ENCODE data around the gene FAM241A. TPM values are rescaled to one million over a fixed set of nuclear protein-coding genes. Genes with fewer than 3 reads are reported as not detected.

FAM241A gene
- total RNA-seq, 1 donor from 2014 or later: 0.70 TPM

DNA sequence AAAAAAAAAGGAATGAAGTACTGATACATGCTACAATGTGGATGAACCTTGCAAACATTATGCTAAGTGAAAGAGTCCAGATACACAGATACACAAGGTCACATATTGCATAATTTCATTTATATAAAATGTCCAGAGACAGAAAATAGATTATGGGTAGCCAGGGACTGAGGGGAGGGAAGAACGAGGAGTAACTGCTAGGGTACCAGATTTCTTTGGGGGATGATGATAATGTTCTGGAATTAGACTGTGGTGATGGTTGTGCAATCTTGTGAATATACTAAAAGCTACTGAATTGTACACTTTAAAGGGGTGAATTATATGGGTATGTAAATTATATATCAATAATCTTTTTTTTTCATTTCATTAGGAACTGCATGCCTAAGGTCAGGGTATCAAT, 65.5 kb downstream of the FAM241A start:
- H3K4me1 Mint-ChIP-seq (ENCODE audit: unreplicated experiment): no peaks in the 10 kb centered on the region
- no peak overlapping the region for H3K4me3 Mint-ChIP-seq
- DNase-seq (ENCODE audit: extremely low spot score, unreplicated experiment): no peak
- H3K27ac Mint-ChIP-seq: no peak overlapping the region
- H3K27me3 Mint-ChIP-seq: peaks cover 3% of the 10 kb centered on the region
- no peaks in the 10 kb centered on the region for H3K36me3 Mint-ChIP-seq
- H3K9me3 Mint-ChIP-seq: no peaks in the 10 kb centered on the region
- TF ChIP-seq, protein P1, sequence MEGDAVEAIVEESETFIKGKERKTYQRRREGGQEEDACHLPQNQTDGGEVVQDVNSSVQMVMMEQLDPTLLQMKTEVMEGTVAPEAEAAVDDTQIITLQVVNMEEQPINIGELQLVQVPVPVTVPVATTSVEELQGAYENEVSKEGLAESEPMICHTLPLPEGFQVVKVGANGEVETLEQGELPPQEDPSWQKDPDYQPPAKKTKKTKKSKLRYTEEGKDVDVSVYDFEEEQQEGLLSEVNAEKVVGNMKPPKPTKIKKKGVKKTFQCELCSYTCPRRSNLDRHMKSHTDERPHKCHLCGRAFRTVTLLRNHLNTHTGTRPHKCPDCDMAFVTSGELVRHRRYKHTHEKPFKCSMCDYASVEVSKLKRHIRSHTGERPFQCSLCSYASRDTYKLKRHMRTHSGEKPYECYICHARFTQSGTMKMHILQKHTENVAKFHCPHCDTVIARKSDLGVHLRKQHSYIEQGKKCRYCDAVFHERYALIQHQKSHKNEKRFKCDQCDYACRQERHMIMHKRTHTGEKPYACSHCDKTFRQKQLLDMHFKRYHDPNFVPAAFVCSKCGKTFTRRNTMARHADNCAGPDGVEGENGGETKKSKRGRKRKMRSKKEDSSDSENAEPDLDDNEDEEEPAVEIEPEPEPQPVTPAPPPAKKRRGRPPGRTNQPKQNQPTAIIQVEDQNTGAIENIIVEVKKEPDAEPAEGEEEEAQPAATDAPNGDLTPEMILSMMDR (conservative IDR thresholded peaks at IDR 0.05): no peak

DNA sequence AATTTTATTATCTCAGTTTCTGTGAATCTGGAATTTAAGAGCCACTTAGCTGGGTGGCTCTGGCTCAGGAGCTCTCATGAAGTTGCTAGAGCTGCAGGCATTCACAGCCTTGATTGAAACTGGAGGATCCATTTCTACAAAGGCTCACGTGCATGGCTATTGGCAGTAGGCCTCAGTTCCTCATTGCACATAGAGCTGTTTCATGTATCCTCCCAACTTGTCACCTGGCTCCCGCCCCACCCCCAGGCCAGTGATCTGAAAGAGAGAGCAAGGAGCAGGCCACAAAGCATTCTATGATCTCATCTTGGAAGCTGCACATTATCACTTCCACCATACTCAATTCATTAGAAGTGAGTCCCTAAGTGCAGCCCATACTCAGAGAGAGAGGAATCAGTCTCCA, 67.8 kb downstream of the FAM241A start:
- Mint-ChIP-seq H3K36me3 (no peaks in the 10 kb centered on the region), H3K9me3 (no peaks in the 10 kb centered on the region), H3K27me3 (peaks cover 3% of the 10 kb centered on the region), H3K4me1 (ENCODE audit: unreplicated experiment) (no peaks in the 10 kb centered on the region), H3K27ac (no peak overlapping the region), H3K4me3 (no peak overlapping the region)
- TF ChIP-seq, protein P1 (conservative IDR thresholded peaks at IDR 0.05): no peak
- no peak for DNase-seq (ENCODE audit: extremely low spot score, unreplicated experiment)

DNA sequence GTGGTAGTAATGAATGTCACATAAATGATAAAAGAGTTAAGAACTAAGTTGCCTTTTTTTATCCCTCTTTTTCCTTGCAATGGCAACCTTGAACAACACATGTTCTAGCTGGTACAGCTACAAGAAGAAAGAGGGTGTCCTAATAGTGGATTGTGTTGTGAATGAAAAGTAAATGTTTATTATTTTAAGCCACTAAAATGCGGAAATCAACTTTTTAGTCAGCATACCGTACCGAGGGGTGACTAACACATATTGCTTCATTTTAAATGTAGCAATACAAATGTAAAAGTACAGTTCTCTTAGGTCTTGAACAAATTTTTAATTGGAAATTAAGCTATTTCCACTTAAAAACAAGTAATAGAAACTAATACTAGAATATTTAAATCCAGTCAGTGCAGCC, 68.6 kb downstream of the FAM241A start:
- H3K9me3 Mint-ChIP-seq: no peaks in the 10 kb centered on the region
- no peak for DNase-seq (ENCODE audit: extremely low spot score, unreplicated experiment)
- no peaks in the 10 kb centered on the region for H3K4me1 Mint-ChIP-seq (ENCODE audit: unreplicated experiment)
- H3K27ac Mint-ChIP-seq: no peak overlapping the region
- H3K4me3 Mint-ChIP-seq: no peak overlapping the region
- H3K27me3 Mint-ChIP-seq: peaks cover 3% of the 10 kb centered on the region
- TF ChIP-seq, protein P1 (conservative IDR thresholded peaks at IDR 0.05): no peak
- no peaks in the 10 kb centered on the region for H3K36me3 Mint-ChIP-seq

DNA sequence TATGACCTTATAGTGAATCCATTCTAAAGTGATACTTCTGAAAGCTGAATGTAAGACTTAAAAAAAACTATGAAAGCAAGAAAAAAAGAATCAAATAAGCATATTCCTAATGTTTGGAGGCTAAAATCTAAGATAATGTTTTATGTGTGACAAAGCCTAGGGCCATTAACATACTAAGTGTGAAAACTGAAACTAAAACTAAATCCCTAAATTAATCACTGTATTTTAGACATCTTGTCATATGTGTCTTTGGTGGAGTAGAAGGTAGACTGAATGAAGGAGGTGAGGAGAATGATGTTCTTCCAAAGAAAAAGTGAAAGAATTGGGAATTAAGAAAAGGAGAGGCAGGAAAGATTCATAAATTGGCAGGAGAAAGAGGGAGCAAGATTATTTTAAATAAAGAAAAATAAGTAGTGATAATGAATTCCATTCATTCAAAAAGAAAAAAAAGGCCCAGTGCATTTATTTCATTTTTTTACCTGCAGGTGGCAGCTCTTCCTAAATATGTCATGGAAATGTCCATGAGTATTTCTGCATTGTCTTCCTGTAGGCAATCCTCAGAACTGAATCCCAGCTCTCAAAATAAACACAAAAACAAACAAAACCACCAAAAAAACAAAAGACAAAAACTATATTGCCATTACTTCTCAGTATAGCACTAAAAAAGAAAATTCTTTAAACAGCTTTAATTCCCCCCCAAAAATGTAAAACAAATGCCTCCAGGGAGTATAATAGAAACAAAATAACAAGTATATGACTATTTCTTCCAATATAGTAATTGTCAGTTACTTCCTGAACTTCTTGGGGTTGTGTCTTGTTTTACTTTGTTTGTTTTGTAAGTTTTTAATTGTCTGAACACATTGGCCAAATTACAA, 69.4 kb downstream of the FAM241A start:
- no peak overlapping the region for H3K4me3 Mint-ChIP-seq
- TF ChIP-seq, protein P1 (conservative IDR thresholded peaks at IDR 0.05): peak; percentile 62
- no peak overlapping the region for H3K27ac Mint-ChIP-seq
- DNase-seq (ENCODE audit: extremely low spot score, unreplicated experiment): no peak
- H3K27me3 Mint-ChIP-seq: peaks cover 2% of the 10 kb centered on the region
- no peaks in the 10 kb centered on the region for H3K36me3 Mint-ChIP-seq
- no peaks in the 10 kb centered on the region for H3K9me3 Mint-ChIP-seq
- no peaks in the 10 kb centered on the region for H3K4me1 Mint-ChIP-seq (ENCODE audit: unreplicated experiment)

DNA sequence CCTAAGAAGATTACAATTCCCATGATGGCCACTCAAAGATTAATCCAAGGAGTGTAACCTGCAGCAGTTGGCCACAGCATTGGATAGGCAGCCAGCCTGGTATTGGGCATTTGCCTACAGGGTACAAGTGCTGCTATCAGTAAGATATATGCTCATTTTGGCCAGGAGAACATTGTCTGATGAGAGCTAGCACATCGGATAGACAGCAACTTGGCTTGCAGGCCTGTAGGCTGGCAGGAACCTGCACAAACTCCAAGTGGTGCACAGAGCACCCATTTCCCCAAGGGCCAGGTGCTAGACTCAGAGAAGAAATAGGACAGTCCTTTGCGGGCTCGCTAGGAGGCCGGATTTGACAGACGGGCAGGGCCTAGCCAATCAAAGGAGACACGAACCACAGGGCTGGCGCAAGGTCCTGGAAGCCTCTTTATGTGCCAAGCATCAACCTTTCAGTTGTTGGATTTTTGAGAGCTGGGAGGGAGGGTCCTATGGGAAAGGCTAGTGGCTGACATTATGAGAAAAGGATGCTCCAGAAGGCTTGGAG, 74.6 kb downstream of the FAM241A start:
- Mint-ChIP-seq H3K27ac (no peak overlapping the region), H3K36me3 (no peaks in the 10 kb centered on the region), H3K9me3 (no peaks in the 10 kb centered on the region), H3K4me3 (no peak overlapping the region), H3K4me1 (ENCODE audit: unreplicated experiment) (no peaks in the 10 kb centered on the region), H3K27me3 (no peaks in the 10 kb centered on the region)
- TF ChIP-seq, protein P1 (conservative IDR thresholded peaks at IDR 0.05): no peak
- DNase-seq (ENCODE audit: extremely low spot score, unreplicated experiment): no peak

Measured in type B pancreatic cell (in vitro differentiated cells).